Stomach (tissue), 4 donors: Measurements from ENCODE around the gene METTL17.

ENCODE experiments used
- CTCF ChIP-seq, 7 experiments: fragments of 450-650 bp in 4 of 7; fragments of 200-600 bp in 3 of 7; sonication (generic) in 3 of 7; IDR thresholded peaks; one replicate each; pipeline ENCODE4 v1.5.1; 2016 to 2019; ENCODE audit warnings: antibody characterized with exemption in 7 of 7, control low read depth in 2 of 7, mild to moderate bottlenecking in 1 of 7
- EP300 ChIP-seq: sonication (generic); formaldehyde crosslinking; IDR thresholded peaks from one replicate; pipeline ENCODE4 v1.6.1; 2017; ENCODE audit warnings: antibody characterized with exemption
- POLR2A ChIP-seq, 4 donors: fragments of 450-650 bp; IDR thresholded peaks; one replicate each; pipeline ENCODE4 v1.6.1; 2016; ENCODE audit warnings: antibody characterized with exemption in 4 of 4, control low read depth in 2 of 4, mild to moderate bottlenecking in 1 of 4, moderate library complexity in 1 of 4
- POLR2AphosphoS5 ChIP-seq, 3 donors: sonication (generic); formaldehyde crosslinking; IDR thresholded peaks; one replicate each; pipeline ENCODE4 v1.6.1; 2016; ENCODE audit warnings: antibody characterized with exemption in 3 of 3

GRCh38 chr14:21014761-21015190, 25.0 kb downstream of the METTL17 start:
- TF ChIP-seq CTCF (IDR thresholded peaks at IDR 0.05) (peak in 6 of 7 experiments; percentile 46 to 94 (median 86)), POLR2A (IDR thresholded peaks at IDR 0.05) (no peak), EP300 (no peak), POLR2AphosphoS5 (IDR thresholded peaks at IDR 0.05) (peak; percentile 14 to 73 (median 15))
